ENCODE data around the gene CACNB4. TPM values are rescaled to one million over a fixed set of nuclear protein-coding genes. Genes with fewer than 3 reads are reported as not detected.
"Not testable (repeated sequence)": the region's sequence is repeated elsewhere in the genome, so short reads cannot be mapped to it uniquely, and the experiment has no call there.

Gene CACNB4
- polyA plus RNA-seq, 1 of the 3 experiments (the other 2 are of a cell fraction): 0.18 TPM

DNA sequence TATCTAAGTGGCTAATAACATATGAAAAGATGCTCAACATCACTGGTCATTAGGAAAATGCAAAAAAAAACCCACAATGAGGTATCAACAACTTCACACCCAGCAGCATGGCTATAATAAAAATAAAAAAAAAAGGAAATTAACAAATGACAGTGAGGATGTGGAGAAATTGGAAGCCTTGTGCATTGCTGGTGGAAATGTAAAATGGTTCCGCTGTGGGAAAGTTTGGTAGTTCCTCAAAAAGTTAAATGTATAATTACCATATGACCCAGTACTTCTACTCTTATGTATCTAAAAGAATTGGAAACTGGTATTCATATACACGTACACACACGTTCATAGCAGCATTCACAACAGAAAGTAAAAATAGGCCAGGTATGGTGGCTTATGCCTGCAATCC lies 15.5 kb upstream of the CACNB4 start:
- no peaks in the 10 kb centered on the region for H3K79me2 ChIP-seq (ENCODE audit: insufficient read depth)
- ChIA-PET CTCF (interaction anchor here (1.1 kb wide), 1 partner anchor 10 kb away, joined by 3 read pairs; no protein-coding TSS in a partner anchor), POLR2A (no interaction called here)
- H3F3A ChIP-seq (replicated peaks; ENCODE audit: insufficient read depth): no peaks in the 10 kb centered on the region
- H3K9me3 ChIP-seq: no peaks in the 10 kb centered on the region
- 93% methylated on average over 3 of the region's 3 CpGs for WGBS (ENCODE audit: low lambda C conversion rate)
- no peak overlapping the region for H3K9ac ChIP-seq
- H3K27ac ChIP-seq (ENCODE audit: low read depth in 2 of 2, low read length in 1 of 2): no peak overlapping the region
- H3K4me3 ChIP-seq (ENCODE audit: low read depth in 2 of 2, low read length in 1 of 2): no peak overlapping the region
- H2AFZ ChIP-seq (ENCODE audit: low read depth): no peak overlapping the region
- H3K27me3 ChIP-seq (ENCODE audit: insufficient read depth): no peaks in the 10 kb centered on the region
- no peaks in the 10 kb centered on the region for H3K4me1 ChIP-seq (ENCODE audit: control insufficient read depth in 1 of 2, insufficient read depth in 2 of 2, low read depth in 1 of 2, low read length in 1 of 2)
- no peaks in the 10 kb centered on the region for H4K20me1 ChIP-seq (ENCODE audit: insufficient read depth)
- H3K4me2 ChIP-seq: no peak overlapping the region
- no peaks in the 10 kb centered on the region for H3K9me2 ChIP-seq
- DNase-seq: no peak
- H3K36me3 ChIP-seq (replicated peaks in 1 of 2; ENCODE audit: control insufficient read depth in 1 of 2, insufficient read depth in 2 of 2, low read length in 1 of 2): peaks cover under 1 to 7% of the 10 kb centered on the region in 2 experiments
- no peak for TF ChIP-seq MEF2A (IDR thresholded peaks at IDR 0.05; ENCODE audit: borderline replicate concordance, low read depth)
- no peak for TF ChIP-seq TAF1 (IDR thresholded peaks at IDR 0.05; ENCODE audit: borderline replicate concordance, low read depth, low read length)
- no peak for TF ChIP-seq FOXM1 (IDR thresholded peaks at IDR 0.05; ENCODE audit: low read depth)
- no peak for TF ChIP-seq FOXJ3 (CRISPR knock-in tag; IDR thresholded peaks at IDR 0.05)
- TF ChIP-seq, protein P1, sequence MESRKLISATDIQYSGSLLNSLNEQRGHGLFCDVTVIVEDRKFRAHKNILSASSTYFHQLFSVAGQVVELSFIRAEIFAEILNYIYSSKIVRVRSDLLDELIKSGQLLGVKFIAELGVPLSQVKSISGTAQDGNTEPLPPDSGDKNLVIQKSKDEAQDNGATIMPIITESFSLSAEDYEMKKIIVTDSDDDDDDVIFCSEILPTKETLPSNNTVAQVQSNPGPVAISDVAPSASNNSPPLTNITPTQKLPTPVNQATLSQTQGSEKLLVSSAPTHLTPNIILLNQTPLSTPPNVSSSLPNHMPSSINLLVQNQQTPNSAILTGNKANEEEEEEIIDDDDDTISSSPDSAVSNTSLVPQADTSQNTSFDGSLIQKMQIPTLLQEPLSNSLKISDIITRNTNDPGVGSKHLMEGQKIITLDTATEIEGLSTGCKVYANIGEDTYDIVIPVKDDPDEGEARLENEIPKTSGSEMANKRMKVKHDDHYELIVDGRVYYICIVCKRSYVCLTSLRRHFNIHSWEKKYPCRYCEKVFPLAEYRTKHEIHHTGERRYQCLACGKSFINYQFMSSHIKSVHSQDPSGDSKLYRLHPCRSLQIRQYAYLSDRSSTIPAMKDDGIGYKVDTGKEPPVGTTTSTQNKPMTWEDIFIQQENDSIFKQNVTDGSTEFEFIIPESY (IDR thresholded peaks at IDR 0.05; ENCODE audit: borderline replicate concordance, low read depth): no peak
- TF ChIP-seq SIN3A (IDR thresholded peaks at IDR 0.05; ENCODE audit: borderline replicate concordance, low read depth, low read length): no peak
- TF ChIP-seq CHD2 (IDR thresholded peaks at IDR 0.05; ENCODE audit: low read length, partially characterized antibody): no peak
- TF ChIP-seq, protein P2, sequence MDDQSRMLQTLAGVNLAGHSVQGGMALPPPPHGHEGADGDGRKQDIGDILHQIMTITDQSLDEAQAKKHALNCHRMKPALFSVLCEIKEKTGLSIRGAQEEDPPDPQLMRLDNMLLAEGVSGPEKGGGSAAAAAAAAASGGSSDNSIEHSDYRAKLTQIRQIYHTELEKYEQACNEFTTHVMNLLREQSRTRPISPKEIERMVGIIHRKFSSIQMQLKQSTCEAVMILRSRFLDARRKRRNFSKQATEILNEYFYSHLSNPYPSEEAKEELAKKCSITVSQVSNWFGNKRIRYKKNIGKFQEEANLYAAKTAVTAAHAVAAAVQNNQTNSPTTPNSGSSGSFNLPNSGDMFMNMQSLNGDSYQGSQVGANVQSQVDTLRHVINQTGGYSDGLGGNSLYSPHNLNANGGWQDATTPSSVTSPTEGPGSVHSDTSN (IDR thresholded peaks at IDR 0.05): no peak

GRCh38 chr2:152107140-152107539 lies 8.3 kb upstream of the CACNB4 start:
- H3F3A ChIP-seq (replicated peaks; ENCODE audit: insufficient read depth); H3K27me3 ChIP-seq (ENCODE audit: insufficient read depth); H3K4me1 ChIP-seq (ENCODE audit: control insufficient read depth in 1 of 2, insufficient read depth in 2 of 2, low read depth in 1 of 2, low read length in 1 of 2); H2AFZ ChIP-seq (ENCODE audit: low read depth); H3K79me2 ChIP-seq (ENCODE audit: insufficient read depth); POLR2A ChIA-PET; H3K36me3 ChIP-seq (replicated peaks in 1 of 2; ENCODE audit: control insufficient read depth in 1 of 2, insufficient read depth in 2 of 2, low read length in 1 of 2); H3K9me2 ChIP-seq; H3K9ac ChIP-seq; H3K4me2 ChIP-seq; H3K27ac ChIP-seq (ENCODE audit: low read depth in 2 of 2, low read length in 1 of 2); DNase-seq; H4K20me1 ChIP-seq (ENCODE audit: insufficient read depth); H3K9me3 ChIP-seq; H3K4me3 ChIP-seq (ENCODE audit: low read depth in 2 of 2, low read length in 1 of 2): not testable (repeated sequence)
- CTCF ChIA-PET: interaction anchor here (1.0 kb wide), 1 partner anchor 82 kb away, joined by 3 read pairs; no protein-coding TSS in a partner anchor
- 66% methylated on average over 13 of the region's 13 CpGs for WGBS (ENCODE audit: low lambda C conversion rate)

- no peaks in the 10 kb centered on the region for H3K9me3 ChIP-seq
- CTCF ChIA-PET: interaction anchor here (1.0 kb wide), 1 partner anchor 82 kb away, joined by 3 read pairs; no protein-coding TSS in a partner anchor
- no peaks in the 10 kb centered on the region for H3K4me1 ChIP-seq (ENCODE audit: control insufficient read depth in 1 of 2, insufficient read depth in 2 of 2, low read depth in 1 of 2, low read length in 1 of 2)
- no peak overlapping the region for H3K4me3 ChIP-seq (ENCODE audit: low read depth in 2 of 2, low read length in 1 of 2)
- no peak overlapping the region for H3K27ac ChIP-seq (ENCODE audit: low read depth in 2 of 2, low read length in 1 of 2)
- H3F3A ChIP-seq (replicated peaks; ENCODE audit: insufficient read depth): no peaks in the 10 kb centered on the region
- WGBS (ENCODE audit: low lambda C conversion rate): 74% methylated on average over 4 of the region's 4 CpGs
- no peak for TF ChIP-seq REST (IDR thresholded peaks at IDR 0.05; ENCODE audit: low read depth, low read length)
- no peak for TF ChIP-seq CHD2 (IDR thresholded peaks at IDR 0.05; ENCODE audit: low read length, partially characterized antibody)
- no peak for DNase-seq
- H3K36me3 ChIP-seq (replicated peaks in 1 of 2; ENCODE audit: control insufficient read depth in 1 of 2, insufficient read depth in 2 of 2, low read length in 1 of 2): no peaks in the 10 kb centered on the region
- H2AFZ ChIP-seq (ENCODE audit: low read depth): no peak overlapping the region
- H4K20me1 ChIP-seq (ENCODE audit: insufficient read depth): no peaks in the 10 kb centered on the region
- no peak overlapping the region for H3K9ac ChIP-seq
- H3K4me2 ChIP-seq: no peak overlapping the region
- POLR2A ChIA-PET: no interaction called here
- H3K27me3 ChIP-seq (ENCODE audit: insufficient read depth): no peaks in the 10 kb centered on the region; the same call in 1 of the 2 replicates
- no peaks in the 10 kb centered on the region for H3K9me2 ChIP-seq
- no peaks in the 10 kb centered on the region for H3K79me2 ChIP-seq (ENCODE audit: insufficient read depth)
Observed at GRCh38 chr2:152106464-152106863, 7.6 kb upstream of the CACNB4 start.

Data from SK-N-SH (cell line).